ENCODE measurements around the gene PPP1R37.

GRCh38 chr19:45159971-45160324 lies 67.0 kb downstream of the PPP1R37 start:
- TF ChIP-seq CTCF (IDR thresholded peaks at IDR 0.05) (no peak), REST (IDR thresholded peaks at IDR 0.05; ENCODE audit: insufficient read depth in 1 of 2, low read depth in 2 of 2, low read length in 1 of 2) (no peak), TCF7L2 (IDR thresholded peaks at IDR 0.05; ENCODE audit: low read depth, low read length) (no peak), POLR2AphosphoS5 (IDR thresholded peaks at IDR 0.05; ENCODE audit: low read depth, low read length) (no peak)
